ENCODE measurements around the gene CYLC1.

The CYLC1 gene

GRCh38 chrX:83888585-83888984 lies 27.6 kb downstream of the CYLC1 start:
- no peak for TF ChIP-seq TAF1 (IDR thresholded peaks at IDR 0.05; ENCODE audit: borderline replicate concordance, insufficient read depth, low read length)
- TF ChIP-seq FOXP2 (optimal IDR thresholded peaks at IDR 0.05; ENCODE audit: borderline replicate concordance, extremely low read depth, extremely low read length, insufficient read depth): no peak
- TF ChIP-seq SIN3A (IDR thresholded peaks at IDR 0.05; ENCODE audit: borderline replicate concordance, insufficient read depth, low read length): no peak
- no peak for TF ChIP-seq POLR2AphosphoS5 (IDR thresholded peaks at IDR 0.05; ENCODE audit: low read depth, low read length)
- TF ChIP-seq REST (IDR thresholded peaks at IDR 0.05; ENCODE audit: insufficient read depth in 1 of 2, low read depth in 2 of 2, low read length in 2 of 2): no peak

GRCh38 chrX:83892433-83892832 lies 31.5 kb downstream of the CYLC1 start:
- TF ChIP-seq POLR2AphosphoS5 (IDR thresholded peaks at IDR 0.05; ENCODE audit: low read depth, low read length): no peak

GRCh38 chrX:83906921-83907320 lies 46.0 kb downstream of the CYLC1 start:
- TF ChIP-seq FOXP2 (optimal IDR thresholded peaks at IDR 0.05; ENCODE audit: borderline replicate concordance, extremely low read depth, extremely low read length, insufficient read depth) (no peak), REST (IDR thresholded peaks at IDR 0.05; ENCODE audit: insufficient read depth in 1 of 2, low read depth in 2 of 2, low read length in 2 of 2) (no peak), POLR2AphosphoS5 (IDR thresholded peaks at IDR 0.05; ENCODE audit: low read depth, low read length) (no peak), TAF1 (IDR thresholded peaks at IDR 0.05; ENCODE audit: borderline replicate concordance, insufficient read depth, low read length) (no peak), SIN3A (IDR thresholded peaks at IDR 0.05; ENCODE audit: borderline replicate concordance, insufficient read depth, low read length) (no peak)

GRCh38 chrX:83916525-83916924 lies 55.6 kb downstream of the CYLC1 start:
- no peak for TF ChIP-seq FOXP2 (optimal IDR thresholded peaks at IDR 0.05; ENCODE audit: borderline replicate concordance, extremely low read depth, extremely low read length, insufficient read depth)
- no peak for TF ChIP-seq POLR2AphosphoS5 (IDR thresholded peaks at IDR 0.05; ENCODE audit: low read depth, low read length)
- no peak for TF ChIP-seq SIN3A (IDR thresholded peaks at IDR 0.05; ENCODE audit: borderline replicate concordance, insufficient read depth, low read length)
- TF ChIP-seq REST (IDR thresholded peaks at IDR 0.05; ENCODE audit: insufficient read depth in 1 of 2, low read depth in 2 of 2, low read length in 2 of 2): no peak
- no peak for TF ChIP-seq TAF1 (IDR thresholded peaks at IDR 0.05; ENCODE audit: borderline replicate concordance, insufficient read depth, low read length)

- TF ChIP-seq TAF1 (IDR thresholded peaks at IDR 0.05; ENCODE audit: borderline replicate concordance, insufficient read depth, low read length) (no peak), FOXP2 (optimal IDR thresholded peaks at IDR 0.05; ENCODE audit: borderline replicate concordance, extremely low read depth, extremely low read length, insufficient read depth) (no peak), POLR2AphosphoS5 (IDR thresholded peaks at IDR 0.05; ENCODE audit: low read depth, low read length) (no peak), REST (IDR thresholded peaks at IDR 0.05; ENCODE audit: insufficient read depth in 1 of 2, low read depth in 2 of 2, low read length in 2 of 2) (no peak), SIN3A (IDR thresholded peaks at IDR 0.05; ENCODE audit: borderline replicate concordance, insufficient read depth, low read length) (no peak)
Measured at GRCh38 chrX:83934220-83934619, 73.3 kb downstream of the CYLC1 start.
